ENCODE measurements around the gene TMCC3.

DNA sequence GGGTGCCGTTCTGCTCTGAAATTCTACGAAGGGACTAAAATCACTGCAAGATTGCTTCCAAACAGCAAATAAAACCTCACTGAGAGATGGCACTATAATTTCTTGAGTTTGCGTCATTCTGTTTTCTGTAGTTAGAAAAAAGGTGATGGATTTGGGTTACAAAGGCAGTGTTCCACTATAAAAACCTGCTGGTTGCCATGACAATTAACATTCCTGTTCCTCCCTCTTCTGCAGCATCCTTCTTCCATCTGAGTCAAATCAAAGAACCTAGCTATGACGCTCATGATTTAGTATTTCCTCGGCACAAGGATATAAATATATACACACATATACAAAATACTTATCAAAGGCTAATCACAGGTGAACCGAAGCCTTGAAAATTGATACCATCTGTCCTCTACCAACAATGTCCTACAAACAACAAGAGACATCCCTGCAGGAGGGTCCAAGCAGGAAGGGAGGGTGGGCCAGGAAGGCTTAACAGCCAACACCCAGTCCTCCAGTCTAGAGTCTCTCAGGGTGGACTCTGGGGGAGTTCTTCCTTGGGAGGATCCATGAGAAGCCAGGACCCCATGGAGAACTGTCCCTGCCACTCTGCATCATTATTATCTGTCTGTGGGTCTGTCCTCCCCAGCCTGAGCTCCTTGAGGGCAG lies 21.4 kb downstream of the TMCC3 start:
- TF ChIP-seq, protein P1, sequence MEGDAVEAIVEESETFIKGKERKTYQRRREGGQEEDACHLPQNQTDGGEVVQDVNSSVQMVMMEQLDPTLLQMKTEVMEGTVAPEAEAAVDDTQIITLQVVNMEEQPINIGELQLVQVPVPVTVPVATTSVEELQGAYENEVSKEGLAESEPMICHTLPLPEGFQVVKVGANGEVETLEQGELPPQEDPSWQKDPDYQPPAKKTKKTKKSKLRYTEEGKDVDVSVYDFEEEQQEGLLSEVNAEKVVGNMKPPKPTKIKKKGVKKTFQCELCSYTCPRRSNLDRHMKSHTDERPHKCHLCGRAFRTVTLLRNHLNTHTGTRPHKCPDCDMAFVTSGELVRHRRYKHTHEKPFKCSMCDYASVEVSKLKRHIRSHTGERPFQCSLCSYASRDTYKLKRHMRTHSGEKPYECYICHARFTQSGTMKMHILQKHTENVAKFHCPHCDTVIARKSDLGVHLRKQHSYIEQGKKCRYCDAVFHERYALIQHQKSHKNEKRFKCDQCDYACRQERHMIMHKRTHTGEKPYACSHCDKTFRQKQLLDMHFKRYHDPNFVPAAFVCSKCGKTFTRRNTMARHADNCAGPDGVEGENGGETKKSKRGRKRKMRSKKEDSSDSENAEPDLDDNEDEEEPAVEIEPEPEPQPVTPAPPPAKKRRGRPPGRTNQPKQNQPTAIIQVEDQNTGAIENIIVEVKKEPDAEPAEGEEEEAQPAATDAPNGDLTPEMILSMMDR (IDR thresholded peaks at IDR 0.05) = no peak
- TF ChIP-seq EP300 (IDR thresholded peaks at IDR 0.05) (no peak), POLR2A (IDR thresholded peaks at IDR 0.05) (no peak)

Data from tibial nerve (tissue), 4 donors.